Erythroblast (primary cell): ENCODE data around the gene CUL7.

Source experiments
- GATA1 ChIP-seq: IDR thresholded peaks from 2 replicates; pipeline ENCODE4 v1.6.1; 2011; ENCODE audit warnings: low read depth, mild to moderate bottlenecking, control low read depth, low read length, moderate library complexity
- POLR2A ChIP-seq: IDR thresholded peaks from 2 replicates; pipeline ENCODE4 v1.6.1; 2011; ENCODE audit warnings: mild to moderate bottlenecking, low read length

DNA sequence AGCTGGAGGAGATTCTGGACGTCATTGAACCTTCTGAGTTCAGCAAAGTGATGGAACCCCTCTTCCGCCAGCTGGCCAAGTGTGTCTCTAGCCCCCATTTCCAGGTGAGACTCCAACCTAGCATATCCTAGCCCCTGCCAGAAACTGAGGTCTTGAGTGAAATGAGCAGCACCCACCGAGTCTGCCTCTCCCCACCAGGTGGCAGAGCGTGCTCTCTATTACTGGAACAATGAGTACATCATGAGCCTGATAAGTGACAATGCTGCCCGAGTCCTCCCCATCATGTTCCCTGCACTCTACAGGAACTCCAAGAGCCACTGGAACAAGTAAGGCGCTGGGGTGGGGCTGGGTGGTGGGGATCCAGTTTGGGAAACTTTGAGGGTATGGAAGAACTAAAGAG lies 44.5 kb downstream of the CUL7 start:
- TF ChIP-seq POLR2A (no peak), GATA1 (no peak)
